ENCODE data around the gene FAM149A.
A peak's percentile ranks its signal among the peaks of the same experiment; 100 is the strongest.

FAM149A gene

GRCh38 chr4:186104114-186104889 is at the start of gene FAM149A:
FAM149A (plus strand) TSS chr4:186104704.
- no peak for DNase-seq (ENCODE audit: low spot score)

DNA sequence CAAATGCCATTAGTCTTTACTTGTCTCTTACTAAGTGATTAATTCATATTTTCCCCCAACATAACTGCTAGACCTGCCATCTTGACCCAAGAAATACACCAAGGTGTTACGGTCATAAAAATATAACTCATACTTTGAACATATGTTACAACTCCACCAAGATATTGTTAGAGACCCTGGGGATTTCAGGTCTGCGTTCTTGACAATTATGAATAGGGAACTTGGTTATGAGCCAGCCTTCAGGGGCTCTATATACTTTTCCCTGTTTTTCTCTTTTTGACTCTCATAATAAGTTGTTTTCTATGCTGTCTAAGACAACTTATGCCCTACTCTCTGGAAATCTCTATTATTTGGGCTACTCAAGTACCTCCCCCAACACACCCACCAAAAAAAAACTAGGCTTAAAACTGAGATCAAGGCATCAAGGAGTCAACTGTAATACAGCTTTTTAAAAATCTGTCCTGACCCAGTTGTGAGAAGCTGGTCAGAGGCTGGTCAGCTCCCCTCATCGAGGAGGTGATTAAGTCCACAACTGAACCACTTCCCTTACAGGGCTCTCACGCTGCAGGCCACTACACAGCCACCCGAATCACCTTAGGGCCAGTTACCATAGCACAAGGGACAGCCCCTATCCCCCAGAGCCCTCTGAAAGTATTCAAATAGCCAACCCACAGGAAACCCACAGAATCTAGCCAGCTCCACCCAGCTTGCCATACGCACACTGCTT is 46.1 kb upstream of the FAM149A start:
- no peak for DNase-seq (ENCODE audit: low spot score)

GRCh38 chr4:186058980-186059316 is 45.6 kb upstream of the FAM149A start:
- no peak for DNase-seq (ENCODE audit: low spot score)

- DNase-seq (ENCODE audit: low spot score), result no peak
These were observed 42.6 kb upstream of the FAM149A start for GRCh38 chr4:186061921-186062320.

DNA sequence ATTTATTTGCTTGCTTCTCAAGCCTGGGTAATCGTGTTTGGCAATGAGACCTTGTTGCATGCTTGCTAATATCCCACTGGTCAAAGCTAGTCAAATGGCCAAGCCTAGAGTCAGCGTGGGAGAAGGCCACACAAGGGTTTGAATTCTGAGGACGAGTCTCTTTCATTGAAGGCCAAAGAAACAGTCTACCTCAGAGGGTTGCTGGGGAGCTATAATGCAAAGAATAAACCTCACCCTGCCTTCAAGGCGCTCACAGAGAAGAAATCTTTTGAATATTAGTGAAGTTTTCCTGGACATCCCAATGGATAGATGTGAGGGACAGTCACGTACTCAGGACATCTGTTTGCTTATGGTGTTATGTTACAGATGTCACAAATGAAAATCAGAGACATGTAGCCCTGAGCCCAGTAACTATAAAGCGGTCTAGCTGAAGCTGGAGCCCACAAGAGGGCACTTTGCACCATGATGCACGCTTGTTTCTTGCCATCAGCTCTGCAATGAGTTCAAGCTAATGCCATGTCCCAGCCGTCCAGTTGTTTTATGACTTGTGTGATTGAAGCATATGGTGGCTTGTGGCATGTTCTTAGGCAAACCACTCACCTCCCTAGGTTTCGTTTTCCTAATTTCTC is 36.6 kb upstream of the FAM149A start:
- DNase-seq (ENCODE audit: low spot score), result peak; percentile 30

DNA sequence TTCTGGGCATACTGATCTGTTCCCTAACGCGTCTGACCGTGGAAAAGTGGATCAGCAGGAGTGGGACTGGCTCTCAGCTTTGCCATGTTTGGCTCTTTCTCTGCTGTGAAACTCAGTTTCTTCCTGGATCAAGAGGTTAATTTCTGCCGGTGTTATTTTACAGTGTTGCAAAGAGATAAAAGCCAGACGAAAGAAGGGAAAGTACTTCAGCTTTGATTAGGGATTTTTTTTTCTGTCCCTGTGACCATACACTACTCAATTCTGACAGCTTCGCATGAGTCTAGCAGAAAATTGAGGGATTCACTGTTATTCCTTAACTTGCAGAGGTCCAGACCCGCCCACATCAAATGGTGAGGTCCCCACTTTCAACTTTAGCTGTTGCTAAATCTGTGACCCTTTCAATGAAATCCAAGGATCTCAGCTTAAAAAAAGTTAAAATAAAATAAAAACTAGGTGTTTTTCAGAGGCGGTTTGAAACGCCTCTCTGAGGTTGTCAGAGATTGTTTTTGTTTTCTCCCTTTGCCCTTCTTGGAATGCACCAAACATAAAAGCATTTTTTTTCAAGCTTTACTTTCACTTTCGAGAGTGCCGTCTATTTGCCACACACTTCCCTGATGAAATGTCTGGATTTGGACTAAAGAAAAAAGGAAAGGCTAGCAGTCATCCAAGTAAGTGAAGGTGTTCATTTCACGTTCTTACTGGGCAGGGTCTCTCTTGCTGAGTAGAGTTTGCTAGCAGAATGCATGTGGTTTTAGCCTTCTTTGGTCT is 35.7 kb upstream of the FAM149A start, which contains the start of gene TLR3:
Gene TLR3, plus strand, starts transcription at position 576 of the 768 bp plus-strand sequence. CDS start 7,464 bp downstream, outside the sequence.
- DNase-seq (ENCODE audit: low spot score), result peak; percentile 16

GRCh38 chr4:186069729-186070128 is 34.8 kb upstream of the FAM149A start:
- no peak for DNase-seq (ENCODE audit: low spot score)

- DNase-seq (ENCODE audit: low spot score), result no peak
These were observed 32.0 kb upstream of the FAM149A start for GRCh38 chr4:186072516-186072915.

DNA sequence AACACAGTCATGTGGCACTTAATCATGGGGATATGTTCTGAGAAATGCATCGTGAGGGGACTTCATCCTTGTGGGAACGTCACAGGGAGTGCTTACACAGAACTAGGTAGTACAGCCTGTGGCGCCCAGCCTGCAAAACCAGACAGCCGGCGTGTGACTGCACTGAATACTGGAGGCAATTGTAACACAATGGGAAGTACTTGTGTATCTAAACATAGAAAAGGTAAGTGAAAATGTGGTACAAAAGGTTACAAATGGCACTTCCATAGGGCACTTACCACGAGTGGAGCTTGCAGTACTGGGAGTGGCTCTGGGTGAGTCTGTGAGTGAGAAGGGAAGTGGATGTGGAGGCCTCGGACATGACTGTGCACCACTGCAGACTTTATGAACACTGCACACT is 30.3 kb upstream of the FAM149A start:
- DNase-seq (ENCODE audit: low spot score), result no peak

- DNase-seq (ENCODE audit: low spot score), result no peak
These were observed 25.4 kb upstream of the FAM149A start for GRCh38 chr4:186078981-186079638.

GRCh38 chr4:186079694-186080093 is 24.8 kb upstream of the FAM149A start:
- DNase-seq (ENCODE audit: low spot score), result no peak

DNA sequence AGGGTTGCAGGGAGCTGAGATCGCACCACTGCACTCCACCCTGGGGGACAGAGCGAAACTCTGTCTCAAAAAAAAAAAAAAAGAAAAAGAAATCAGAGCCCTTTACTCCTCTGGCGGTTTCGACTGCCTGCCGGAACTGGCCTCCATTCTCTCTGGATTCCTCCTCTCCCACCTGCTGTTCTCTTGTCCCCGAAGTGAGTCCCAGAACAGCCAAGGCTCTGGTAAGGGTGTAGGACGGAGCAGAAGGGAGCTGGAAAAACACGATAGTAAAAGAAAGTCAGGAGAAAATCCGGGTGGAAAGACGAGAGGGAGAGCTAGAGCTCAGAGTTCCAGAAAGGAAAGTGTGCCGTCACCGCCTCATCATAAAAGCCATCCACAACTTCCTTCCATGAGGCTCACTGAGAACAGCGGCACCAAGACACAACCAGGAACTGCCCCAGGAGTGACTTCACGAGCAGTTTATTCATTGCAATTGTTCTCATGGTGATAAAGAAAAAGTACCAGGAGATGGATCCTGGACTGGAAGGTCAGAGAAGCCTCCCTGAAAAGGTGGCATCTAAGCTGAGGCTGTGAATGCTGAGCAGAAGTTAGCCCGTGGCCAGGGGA is 23.2 kb upstream of the FAM149A start:
- no peak for DNase-seq (ENCODE audit: low spot score)

- no peak for DNase-seq (ENCODE audit: low spot score)
These were observed 22.3 kb upstream of the FAM149A start for GRCh38 chr4:186082221-186082620.

DNA sequence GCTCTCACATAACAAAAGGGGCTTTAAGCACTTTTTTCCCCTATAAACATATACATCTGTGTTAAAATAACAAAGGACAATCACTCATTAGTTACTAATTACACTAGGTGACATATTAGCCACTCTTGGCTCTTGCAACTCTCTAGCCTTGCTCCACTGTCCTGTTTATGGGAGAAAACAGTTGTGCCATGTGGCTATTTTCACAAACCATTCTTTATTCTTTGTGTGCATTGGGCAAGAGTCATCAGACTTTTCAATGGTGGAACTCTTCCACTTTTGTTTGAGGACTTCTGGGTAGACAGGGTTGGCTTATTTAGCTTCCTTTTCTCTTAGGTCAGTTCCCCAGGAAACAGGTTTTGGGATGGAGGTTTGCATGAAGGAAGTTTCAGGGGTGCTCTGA is 16.0 kb upstream of the FAM149A start:
- no peak for DNase-seq (ENCODE audit: low spot score)

GRCh38 chr4:186092296-186092695 is 12.2 kb upstream of the FAM149A start:
- DNase-seq (ENCODE audit: low spot score), result no peak

GRCh38 chr4:186095406-186095805 is 9.1 kb upstream of the FAM149A start:
- DNase-seq (ENCODE audit: low spot score), result no peak

GRCh38 chr4:186096681-186097165 is 7.8 kb upstream of the FAM149A start:
- no peak for DNase-seq (ENCODE audit: low spot score)

DNA sequence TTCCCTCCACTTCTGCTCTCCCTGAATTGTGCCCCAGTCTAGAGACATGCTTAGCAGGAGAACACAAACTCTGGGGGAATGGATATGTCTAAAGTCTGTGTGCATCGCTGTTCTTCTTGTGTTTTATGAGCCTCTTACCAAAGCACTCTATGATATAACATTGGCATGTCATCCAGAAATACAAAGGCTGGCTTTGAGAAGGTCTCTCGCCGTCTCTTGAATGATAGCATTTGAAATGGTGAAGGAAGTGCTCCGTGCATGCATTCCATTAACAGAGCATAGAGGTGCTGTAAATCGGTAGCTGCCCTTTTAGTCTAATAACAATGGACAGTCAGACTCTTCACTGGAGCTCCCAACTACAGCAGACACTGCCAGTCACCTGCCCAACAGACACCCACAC is 7.1 kb upstream of the FAM149A start:
- DNase-seq (ENCODE audit: low spot score), result no peak

DNA sequence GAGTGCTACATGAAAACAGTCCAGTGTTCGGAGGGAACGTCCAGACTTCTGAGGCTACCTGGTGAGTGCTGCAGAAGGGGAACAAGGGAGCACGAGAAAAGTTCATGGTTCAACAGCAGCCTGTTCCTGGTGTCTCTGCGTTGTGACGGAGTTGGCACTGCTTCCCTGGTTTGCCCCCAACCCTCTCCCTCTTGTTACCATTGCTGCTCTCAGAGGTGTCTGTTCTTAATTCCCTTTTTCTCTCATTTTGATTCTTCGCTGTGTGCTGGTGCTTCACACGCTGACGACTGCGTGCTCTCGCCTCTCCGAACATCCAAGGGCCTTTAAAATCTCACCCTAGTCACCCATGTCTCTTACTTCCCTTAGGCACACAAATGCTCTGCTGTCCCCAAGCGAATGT is 1.6 kb upstream of the FAM149A start:
- DNase-seq (ENCODE audit: low spot score), result no peak

DNA sequence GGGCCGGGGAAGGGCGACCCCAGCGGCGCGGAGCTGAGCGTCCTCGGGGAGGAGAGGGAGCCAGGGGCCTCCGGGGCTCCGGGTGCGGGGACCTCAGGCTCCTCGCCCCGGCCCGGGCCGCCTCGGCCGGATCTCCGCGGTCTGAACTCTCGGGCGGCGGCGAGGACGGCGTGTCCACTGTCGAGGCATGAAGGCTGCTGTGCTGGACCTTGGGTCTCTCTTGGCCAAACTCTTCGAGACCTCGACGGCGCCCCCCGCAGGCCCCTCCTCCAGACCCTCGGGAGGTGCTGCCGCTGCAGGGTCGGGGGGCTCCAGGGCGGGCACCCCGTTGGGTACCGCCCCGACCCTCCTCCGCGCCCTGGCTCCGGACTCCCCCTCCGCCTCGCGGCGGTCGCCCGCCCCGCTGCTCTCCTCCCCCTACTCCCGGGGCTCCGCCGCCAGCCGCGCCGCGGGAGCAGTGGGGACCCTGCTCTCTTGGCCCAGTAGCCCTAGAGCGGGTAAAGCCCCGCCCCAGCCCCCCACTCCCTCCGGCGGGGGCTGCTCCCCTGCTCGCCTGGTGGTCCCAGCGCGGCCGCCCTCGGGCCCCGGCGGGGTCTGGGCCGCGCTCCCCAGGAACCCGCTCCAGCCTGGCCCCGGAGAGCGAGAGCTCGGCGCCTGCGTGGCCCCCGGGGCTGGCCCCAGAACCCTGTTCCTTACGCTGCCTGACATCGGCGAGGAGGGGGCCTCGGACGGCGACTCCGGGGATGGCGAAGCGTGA is 564 bp downstream of the FAM149A start:
- peak; percentile 22 for DNase-seq (ENCODE audit: low spot score)

Measured in hepatic stellate cell (primary cell).